CD4-positive, alpha-beta T cell treated with Interleukin-4 for 4 hours (primary cell): ENCODE measurements around the gene HNRNPR.
"Not testable (repeated sequence)": the region's sequence is repeated elsewhere in the genome, so short reads cannot be mapped to it uniquely, and the experiment has no call there.

Experiments
- DNase-seq: peaks from one replicate; pipeline ENCODE4 v3.0.0-alpha.2; 2020

HNRNPR gene

DNA sequence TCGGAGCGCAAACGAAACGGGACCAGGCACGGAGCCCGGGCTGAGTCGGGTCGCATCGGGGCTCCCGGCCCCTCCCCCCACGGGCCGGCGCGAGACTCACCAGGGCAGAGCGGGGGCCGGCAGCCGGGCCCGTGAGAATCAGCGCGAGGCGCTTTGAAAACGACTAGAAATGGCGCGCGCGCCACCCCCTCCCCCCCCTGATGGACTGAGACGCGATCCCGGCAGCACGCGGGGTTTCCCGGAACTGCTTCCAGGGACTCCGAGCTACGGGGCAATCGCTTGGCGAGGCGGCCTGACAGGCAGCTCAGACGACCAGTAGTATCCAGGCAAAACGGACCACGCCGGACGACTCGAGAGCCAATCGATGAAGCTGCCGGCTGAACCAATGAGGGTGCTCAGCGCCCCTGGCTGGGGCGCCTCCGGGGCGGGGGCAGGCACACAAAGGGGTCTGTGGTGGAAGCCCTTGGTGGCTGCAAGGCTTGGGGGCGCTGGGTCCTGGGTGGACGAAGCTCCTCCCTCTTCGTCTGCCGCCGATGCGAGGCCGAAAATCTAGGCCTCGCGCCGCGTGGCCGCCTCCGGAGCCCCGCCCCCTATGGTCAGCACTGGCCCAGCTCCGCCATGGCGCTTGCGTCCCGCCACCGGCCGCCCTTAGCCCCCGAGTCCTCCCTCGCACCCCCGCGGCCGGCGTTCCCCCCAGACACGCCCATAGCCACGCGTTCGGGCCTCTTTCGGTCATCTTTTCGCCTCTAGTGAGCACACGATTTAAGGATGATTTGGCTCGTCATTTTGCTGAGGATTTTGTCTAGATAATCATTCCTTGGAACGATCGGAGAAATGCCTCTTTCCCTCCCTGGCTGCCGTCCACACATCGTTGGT lies at the start of gene HNRNPR:
Gene HNRNPR (minus strand): TSS at position 174 of the 876 bp plus-strand sequence. CDS start 3,276 bp downstream, outside the sequence.
- peak; percentile 100 for DNase-seq

DNA sequence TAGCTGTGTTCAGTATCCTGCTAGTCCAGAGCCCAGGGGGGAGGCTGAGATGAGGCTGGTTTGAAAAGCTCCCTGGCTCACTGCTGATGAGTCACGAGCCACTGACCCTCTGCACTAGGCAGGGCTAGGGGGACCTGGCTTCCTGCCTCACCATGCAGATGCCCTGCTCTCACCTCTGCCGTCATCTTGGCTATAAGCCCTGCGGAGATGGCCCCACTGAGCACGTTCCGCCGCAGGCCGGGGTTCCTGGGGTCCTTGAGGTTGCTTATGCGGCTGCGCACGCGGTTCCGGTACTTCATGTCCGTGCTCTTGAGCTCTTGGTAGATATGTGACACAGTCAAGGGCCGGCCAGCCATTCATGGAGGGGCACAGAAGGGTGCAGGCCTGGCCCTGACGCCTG lies 49.6 kb upstream of the HNRNPR start:
- no peak for DNase-seq

DNA sequence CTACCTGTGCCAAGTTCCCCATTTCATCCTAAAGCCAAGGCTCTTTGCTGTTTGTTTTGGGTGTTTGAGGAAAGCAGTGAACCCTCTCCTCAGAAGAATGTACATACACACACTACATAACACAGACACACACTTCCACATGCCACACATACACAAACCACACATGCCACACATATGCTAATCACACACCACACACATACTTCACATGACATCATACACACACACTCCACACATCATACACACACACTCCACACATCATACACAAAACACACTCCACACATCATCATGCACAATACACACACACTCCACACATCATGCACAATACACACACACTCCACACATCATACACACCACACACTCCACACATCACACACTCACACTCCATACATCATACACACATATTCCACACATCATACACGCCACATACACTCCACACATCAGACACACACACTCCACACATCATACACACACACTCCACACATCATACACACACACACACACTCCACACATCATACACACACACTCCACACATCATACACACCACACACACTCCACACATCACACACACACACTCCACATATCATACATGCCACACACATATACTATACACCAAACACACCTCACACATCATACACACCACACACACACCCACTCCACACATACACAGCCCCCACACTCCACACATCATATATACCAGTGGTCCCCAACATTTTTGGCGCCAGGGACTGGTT lies 48.2 kb upstream of the HNRNPR start:
- DNase-seq, result no peak

DNA sequence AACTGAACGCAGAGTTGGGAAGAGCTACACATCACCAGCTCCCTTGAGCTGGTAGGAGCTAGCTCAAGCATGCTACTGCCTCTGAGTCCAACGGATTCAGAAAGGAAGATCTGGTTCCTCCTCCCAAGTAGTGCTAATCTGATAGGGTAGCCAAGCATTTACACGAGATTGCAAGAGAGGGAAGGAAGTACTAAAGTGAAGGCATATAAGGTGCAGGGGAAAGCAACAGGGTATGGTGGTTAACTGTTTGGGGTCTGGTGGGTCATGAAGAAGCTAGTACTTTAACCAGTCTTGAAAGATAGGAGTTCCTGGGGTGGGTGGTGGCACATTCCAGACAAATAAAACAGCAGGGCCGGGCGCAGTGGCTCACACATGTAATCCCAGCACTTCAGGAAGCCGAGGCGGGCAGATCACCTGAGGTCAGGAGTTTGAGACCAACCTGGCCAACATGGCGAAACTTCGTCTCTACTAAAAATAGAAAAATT lies 45.8 kb upstream of the HNRNPR start:
- DNase-seq, result no peak

DNA sequence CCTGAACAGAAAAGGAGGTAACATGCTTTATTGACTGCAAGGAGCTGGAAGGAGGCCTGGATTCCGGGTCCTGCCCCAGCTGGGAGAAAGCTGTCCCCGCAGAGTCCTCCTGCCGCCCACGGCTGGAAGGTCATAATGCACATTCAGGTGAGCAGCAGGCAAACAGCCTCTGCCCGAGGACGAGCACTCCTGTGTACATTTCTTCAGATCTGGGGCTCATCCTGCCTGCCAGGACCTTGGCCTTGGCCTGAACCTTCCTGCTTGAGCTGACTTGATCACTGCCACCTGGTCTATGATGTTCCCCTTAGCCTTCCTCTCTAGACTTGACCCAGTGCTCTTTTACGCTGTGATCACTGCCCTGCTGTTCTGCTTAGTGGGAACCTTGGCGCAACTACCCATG lies 43.4 kb upstream of the HNRNPR start:
- DNase-seq, result no peak

DNA sequence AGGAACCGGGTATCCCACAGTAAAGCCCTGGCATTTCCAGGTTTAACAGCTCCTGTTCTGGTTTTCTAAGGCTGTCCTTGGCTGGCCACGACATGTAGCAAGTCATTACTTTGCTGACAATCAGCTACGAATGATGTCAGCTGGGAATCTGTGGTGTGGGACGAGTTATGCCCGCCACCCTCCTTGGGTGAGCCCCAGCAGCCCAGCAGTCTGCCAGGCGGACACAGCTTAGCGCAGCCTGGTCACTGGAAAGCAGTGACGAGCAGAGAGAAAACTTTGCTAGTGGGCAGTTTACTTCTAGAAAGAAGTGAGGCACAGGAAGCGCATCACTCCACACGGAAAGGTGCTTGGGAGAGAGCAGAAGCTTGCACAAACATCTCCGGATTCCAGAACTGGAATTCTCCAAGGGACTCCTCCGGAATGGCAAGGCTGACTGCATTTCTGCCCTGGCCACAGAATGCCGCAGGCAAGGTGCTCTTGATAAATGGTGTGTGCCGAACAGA lies 41.1 kb upstream of the HNRNPR start:
- DNase-seq, result no peak

DNA sequence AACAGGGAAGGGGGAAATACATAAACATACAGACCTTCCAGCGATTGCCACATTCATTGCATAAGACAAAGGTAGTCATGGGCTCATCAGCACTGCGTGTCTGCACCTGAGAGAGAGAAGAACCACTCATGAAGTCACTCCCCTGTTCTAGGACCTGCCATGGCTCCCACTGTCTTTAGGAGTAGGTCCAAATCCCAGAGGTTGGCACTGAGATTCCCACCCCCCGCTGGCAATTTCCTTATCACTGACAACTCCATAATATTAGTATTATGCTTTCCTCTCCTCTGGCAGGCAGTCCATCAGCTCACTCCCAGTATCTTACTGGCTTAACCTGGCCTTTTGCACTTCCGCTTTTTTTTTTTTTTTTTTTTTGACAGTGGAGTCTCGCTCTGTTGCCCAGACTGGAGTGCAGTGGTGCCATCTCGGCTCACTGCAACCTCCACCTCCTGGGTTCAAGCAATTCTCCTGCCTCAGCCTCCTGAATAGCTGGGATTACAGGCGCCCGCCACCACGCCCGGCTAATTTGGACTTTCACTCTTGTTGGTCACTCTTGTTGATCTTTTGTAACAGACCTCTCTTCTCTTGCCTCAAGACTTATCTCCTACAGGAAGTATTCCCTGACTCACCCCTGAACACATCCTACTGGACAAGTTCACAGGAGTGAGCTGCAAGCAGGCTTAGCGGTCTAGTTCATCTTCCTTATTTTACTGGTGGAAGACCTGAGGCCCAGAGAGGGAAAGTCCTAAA lies 40.4 kb upstream of the HNRNPR start:
- DNase-seq, result no peak

DNA sequence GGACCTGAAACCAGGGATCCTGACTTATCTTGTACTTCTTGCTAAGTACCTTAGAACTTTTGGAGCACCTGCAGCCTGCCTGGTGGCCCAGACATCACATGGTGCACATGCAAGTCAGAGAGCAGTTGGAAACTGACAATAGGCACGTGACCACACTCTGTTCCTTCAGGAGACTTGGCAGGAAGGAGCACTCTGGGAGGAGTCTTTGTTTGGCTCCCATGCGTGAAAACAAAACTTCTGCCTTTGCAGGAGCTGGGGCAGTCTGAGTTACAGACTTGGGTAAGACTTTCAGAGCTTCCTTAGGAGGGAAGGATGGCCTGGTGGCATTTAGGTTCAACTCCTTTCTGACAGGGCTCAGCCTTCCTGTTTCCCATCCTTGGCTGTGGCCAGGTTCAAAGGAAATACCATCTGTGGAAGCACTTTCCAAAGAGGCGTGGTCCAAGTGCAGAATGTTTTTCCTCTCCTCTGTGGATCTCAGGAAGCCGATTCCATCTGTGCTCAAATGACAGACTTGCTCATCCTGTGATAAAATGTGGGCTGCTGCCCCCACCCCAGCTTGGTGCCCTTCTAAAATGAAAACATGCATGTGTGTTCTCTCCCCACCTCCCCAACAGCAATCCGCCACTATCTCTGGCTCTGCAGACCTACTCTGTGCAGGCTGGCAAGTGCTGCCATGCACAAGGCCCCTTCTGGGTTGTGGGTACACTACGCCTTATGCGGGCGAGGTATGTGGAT lies 39.7 kb upstream of the HNRNPR start:
- DNase-seq, result no peak

DNA sequence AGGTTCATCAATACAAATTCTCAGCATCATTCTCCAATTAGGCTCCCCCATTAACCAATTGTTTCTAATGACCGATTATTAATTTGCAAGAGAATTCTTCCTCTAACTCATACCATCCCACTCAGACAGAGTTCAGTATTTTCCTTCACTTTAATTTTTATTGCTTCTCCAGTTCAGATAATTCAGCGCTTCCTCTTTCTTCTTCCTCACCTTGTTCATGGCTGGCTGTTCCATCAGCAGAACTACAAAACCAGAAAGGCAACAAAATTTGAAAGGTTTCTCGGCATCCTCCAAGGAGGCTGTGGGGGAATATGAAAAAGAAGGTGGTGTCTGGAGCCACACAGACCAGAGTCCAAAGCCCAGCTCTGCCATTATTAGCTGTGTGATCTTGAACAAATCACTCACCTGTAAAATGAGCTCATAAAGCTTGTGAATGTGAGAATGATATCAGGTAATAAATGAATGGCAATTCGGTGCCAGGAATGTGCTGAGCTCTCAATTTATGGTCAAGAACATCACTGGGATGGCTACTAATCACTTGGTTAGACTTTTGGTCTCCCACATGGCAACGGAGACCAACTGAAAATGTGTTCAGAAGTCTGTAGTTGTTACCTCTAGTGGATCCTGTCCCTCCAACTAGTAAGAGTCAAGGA lies 37.3 kb upstream of the HNRNPR start:
- no peak for DNase-seq

DNA sequence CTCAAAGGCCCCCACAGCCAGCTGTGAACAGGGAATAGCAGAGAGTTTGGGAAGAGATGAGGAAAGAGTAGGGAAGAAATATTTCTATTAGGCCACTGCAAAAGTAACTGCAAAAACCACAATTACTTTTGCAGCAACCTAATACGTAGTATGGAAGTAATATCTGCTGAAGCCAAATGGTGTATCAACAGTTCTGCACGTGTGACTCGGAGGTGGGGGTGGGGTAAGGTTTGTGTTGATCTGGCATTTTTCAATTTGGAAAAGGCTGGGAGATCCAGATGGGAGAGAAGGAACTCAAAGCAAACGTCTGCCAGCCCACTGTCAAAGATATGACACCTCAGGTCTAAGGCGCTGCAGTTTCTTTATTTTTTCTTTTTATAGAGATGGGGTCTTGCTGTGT lies 36.6 kb upstream of the HNRNPR start:
- DNase-seq, result no peak

DNA sequence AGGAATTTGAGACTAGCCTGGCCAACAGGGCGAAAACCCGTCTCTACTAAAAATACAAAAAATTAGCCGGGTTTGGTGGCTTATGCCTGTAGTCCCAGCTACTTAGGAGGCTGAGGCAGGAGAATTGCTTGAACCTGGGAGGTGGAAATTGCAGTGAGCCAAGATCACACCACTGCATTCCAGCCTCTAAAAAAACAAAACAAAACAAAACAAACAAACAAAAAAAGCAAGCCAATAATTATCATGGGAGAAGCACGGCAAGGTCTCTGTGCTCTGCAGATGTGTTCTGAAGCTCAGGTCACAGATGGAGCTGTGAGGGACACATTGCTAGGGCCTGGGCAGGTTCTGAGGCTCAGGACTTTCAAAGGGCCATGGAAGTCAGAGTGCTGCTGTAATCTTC lies 36.2 kb upstream of the HNRNPR start:
- DNase-seq, result not testable (repeated sequence)

DNA sequence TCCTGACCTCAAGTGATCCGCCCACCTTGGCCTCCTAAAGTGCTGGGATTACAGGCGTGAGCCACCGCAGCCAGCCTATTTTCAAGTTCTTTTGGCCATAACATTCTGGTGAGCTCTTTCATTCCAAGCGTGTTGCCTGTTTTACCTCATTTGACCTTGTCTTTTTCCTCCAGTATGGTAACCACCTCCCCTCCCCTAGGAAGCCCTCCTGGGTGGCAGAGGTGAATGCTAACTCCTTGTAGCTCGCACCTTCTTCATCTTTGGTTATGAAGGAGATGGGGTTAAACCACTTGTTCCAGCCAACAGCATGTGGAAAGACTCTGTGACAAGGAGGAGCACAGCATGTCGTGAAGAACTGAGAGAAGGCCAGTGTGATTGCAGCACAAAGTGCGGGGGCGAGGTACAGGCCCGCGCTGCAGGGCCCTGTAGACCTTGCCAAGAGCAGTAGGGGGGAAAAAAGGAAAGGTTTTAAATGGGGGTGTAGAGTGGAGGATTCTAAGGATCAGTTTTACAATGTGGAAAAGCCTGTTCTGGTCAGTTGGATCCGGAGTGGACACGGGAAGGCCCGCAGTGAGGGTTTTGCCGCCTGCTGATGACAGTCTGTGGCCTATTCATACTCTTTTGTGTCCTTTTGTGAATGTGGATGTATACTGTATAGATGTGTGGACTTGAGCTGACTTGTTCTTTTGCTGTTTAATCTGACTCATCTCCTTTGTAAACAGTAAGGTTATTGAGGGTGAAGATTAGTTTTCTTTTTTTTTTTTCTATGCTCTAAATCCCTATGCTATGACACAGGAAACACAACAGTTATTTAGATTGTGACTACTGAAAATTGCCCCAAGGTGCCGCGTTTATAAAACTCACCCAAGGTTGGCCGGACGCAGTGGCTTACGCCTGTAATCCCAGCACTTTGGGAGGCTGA lies 33.1 kb upstream of the HNRNPR start:
- no peak for DNase-seq

DNA sequence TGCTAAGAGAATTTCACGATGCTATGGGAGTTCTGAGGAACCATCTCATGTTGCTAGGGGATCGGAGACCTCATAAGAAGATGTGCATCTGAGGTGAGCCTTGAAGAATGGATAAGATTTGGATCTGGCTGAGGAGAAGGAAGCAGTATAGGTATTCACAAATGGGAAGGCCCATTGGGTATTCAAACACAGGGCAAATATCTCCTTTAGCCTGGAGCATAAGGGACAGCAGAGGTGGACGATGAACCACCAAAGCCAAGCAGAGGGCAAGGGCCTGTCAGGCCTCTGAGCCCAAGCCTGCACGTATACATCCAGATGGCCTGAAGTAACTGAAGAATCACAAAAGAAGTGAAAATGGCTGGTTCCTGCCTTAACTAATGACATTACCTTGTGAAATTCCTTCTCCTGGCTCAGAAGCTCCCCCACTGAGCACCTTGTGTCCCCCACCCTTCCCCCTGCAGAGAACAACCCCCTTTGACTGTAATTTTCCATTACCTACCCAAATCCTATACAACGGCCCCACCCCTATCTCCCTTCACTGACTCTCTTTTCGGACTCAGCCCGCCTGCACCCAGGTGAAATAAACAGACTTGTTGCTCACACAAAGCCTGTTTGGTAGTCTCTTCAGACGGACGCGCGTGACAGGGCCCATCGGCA lies 30.1 kb upstream of the HNRNPR start:
- not testable (repeated sequence) for DNase-seq

DNA sequence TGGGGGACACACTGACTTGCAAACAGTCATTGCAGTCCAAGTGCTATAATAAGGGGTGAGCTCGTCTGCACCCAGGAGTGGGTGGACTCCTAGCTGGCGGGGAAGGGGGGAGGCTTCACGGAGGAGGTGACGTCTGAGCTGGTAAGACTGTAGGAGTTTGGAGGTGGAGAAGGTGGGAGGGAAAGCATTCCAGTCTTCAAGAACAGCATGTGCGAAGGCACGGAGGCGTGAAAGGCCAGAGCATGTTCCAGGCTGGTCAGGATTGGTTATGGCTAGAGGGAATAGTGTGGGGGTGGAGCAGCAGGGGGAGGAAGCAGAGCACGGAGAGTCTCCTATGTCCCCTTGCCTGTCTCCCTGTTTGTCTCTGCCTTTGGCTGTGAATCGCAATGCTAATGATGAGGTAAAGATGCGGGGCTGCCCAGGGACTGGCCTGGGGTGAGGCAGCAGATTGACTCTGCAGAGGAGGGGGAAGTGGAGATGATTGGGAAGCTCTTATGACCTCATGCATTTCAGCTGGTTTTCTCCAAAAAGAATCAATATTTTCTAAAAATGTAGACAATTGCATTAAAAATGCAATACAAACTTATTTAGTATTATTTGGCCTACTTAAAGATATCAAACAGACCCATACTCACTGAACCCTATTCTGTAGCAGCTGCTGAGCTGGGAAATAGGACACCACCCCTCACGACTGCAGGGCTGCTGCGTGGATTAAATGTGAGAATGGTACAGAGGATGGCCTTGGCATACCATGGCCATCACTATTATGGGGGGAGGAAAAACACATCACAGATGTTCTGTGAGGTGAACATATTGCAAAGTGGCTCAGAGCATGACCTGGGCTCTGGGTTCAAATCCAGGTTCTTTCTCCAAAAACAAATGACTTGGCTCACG lies 28.1 kb upstream of the HNRNPR start:
- DNase-seq, result no peak

DNA sequence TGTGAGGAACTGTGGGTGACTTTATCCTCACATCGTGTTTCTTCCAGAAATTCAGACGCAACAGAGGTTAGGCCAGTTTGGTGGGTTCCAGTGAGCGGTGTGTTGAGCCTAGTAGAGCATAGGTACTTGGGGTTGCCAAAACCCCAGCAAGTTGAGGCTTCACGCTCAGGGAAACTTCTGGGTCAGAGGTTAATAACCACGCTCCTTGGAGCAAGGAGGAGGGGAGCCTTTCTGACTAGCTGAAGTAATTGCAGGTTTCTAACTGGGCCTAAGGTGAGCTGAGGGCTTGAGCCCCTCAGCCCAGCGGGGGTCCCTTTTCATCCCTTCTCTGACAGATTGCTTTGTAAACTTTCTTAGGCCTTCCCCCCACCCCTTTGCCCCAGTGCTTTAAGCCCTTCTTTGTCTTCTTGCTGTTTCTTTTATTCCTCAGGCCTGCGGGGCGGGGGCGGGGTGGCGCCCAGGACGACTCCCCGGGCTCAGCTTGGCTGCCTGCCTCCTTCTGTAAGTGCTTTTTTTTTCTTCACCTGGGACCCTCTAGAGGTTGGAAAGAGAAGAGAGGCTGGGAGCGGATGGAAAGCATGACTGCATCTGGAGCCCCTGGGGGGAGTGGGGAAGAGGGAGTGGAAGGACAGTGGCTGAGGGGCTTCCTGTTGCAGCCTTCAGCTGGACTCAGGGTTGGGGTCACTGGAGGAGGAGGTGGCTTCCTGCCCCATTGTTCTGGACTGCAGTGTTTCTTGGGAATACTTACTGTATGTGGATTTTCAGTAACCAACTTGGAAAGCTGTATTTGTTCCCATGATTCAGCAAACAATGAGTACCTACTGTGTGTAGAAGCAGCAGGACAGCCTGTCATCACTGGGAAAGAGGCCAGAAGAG lies 26.9 kb upstream of the HNRNPR start:
- DNase-seq, result no peak

DNA sequence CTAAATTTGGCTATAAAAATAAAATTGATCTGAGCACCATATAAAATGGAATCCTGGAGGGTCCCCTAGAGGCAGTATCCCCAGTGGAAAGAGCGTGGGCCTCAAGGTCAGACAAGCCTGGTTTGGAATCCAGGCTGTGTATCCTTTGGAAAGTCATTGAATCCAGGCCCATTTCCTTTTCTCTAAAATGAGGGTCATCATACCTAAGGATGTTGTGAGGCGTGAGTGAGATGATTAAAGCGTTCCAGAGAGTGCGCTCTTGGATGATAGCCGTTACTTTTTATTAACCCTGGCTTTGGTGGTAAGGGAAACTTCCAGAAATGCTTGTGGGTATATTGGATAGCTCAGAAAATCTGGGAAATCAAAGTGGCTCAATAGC lies 26.2 kb upstream of the HNRNPR start:
- DNase-seq, result no peak

DNA sequence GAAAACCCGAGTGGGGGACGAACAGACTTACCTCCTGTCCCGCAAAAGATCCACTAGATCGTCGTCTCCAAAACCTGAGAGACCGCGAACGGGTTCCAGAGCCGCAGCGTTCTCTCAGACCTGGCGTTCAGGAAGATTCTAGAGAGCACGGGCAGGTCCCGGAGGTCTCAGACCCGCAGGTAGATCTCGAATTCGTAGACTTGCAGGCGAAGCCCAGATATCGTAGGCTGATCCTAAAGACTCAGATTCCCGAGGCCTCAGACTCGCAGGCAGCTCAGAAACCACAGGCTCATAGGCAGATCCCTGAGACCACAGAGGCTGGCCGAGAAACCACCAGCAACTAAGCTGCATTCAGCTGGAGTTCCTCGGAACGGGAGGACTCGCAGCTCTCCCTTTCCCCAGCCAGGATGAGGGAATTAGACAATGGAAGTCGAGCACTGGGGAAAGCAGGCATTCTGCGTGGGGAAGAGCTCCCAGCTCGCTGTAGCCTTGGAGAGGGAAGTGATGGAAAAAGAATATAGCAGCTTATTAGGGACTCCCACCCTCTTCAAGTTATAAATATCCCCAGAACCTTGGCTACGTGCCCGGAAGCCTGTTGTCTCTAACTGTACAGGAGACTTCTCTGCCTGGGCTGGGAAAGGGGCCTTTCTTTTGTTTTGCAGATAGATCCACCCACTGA lies 25.4 kb upstream of the HNRNPR start, which contains the start of gene ZNF436:
Gene ZNF436 (minus strand): TSS at position 502 of the 679 bp plus-strand sequence. CDS start 1,831 bp downstream, outside the sequence.
- DNase-seq, result no peak
